OCI-LY1 (cell line): ENCODE data around the gene CACNA2D1.

Experiments used
- CTCF ChIP-seq: fragments of 200-600 bp; sonication (generic), shearing (Covaris generic); IDR thresholded peaks from 2 replicates; pipeline ENCODE4 v1.5.1; 2017; ENCODE audit warnings: mild to moderate bottlenecking, antibody characterized with exemption, low read length, moderate library complexity, mixed read lengths
- EZH2 ChIP-seq: fragments of 200-600 bp; sonication (generic), shearing (Covaris generic); IDR thresholded peaks from 2 replicates; pipeline ENCODE4 v1.8.0; 2017; ENCODE audit warnings: borderline replicate concordance, mixed run types, mild to moderate bottlenecking, antibody characterized with exemption, low read length, moderate library complexity, mixed read lengths

- TF ChIP-seq CTCF (no peak), EZH2 (no peak)
Measured at GRCh38 chr7:82312646-82313045, 130.9 kb downstream of the CACNA2D1 start.
